HCT116 (cell line): ENCODE data around the gene SUSD4. TPM values are rescaled to one million over a fixed set of nuclear protein-coding genes. Genes with fewer than 3 reads are reported as not detected.

Experiments
- ATAC-seq: fragments of 200-7000 bp; cut with Tn5 transposase; 2 replicates; pipeline ENCODE4 v1.9.1; 2020; ENCODE audit warnings: mild to moderate bottlenecking, moderate library complexity
- BruUV-seq: library from RNA; stranded (reverse); fragments of 400-500 nt; replicated peaks from 2 replicates; lab custom pipeline; 2021; lab: Mats Ljungman, UMichigan
- CTCF ChIA-PET: fragments of 300-600 bp; sonication (Branson Sonifier 250); formaldehyde crosslinking; loops from one replicate; lab custom pipeline; 2021; ENCODE audit warnings: antibody characterized with exemption; lab: Charles Lee
- POLR2A ChIA-PET: fragments of 300-600, 350-600 bp; sonication (Branson Sonifier 250); formaldehyde crosslinking; loops from one replicate; lab custom pipeline; 2021; ENCODE audit warnings: antibody characterized with exemption; lab: Charles Lee
- RAD21 ChIA-PET, 2 experiments: fragments of 300-600 bp; sonication (Branson Sonifier 250); formaldehyde crosslinking; loops; one replicate each; lab custom pipeline; 2023; ENCODE audit warnings: low total read pairs in 2 of 2; ENCODE audit not compliant: uncharacterized antibody in 2 of 2, unreplicated experiment in 2 of 2, low non-redundant PET in 1 of 2; lab: Charles Lee
- DNase-seq: peaks from one replicate; pipeline ENCODE4 v3.0.0-alpha.2; 2010; ENCODE audit warnings: low read depth, low spot score
- H2AFZ ChIP-seq: fragments of 200-600 bp; shearing (Covaris generic), sonication (generic); 2 replicates; pipeline ENCODE4 v1.6.1; 2017; ENCODE audit warnings: low read depth, mixed run types, mixed read lengths, antibody characterized with exemption, low read length; ENCODE audit not compliant: poor library complexity, severe bottlenecking
- H3K27ac ChIP-seq: 2 replicates; pipeline ENCODE4 v1.5.1; 2012; ENCODE audit warnings: low read depth, low read length
- H3K27me3 ChIP-seq: fragments of 200-600 bp; sonication (generic); 2 replicates; pipeline ENCODE4 v1.6.1; 2016; ENCODE audit warnings: mixed run types, low read length, mixed read lengths; ENCODE audit not compliant: insufficient read depth
- H3K36me3 ChIP-seq, 2 experiments: fragments of 200-500 bp in 1 of 2; fragments of 200-600 bp in 1 of 2; sonication (Bioruptor generic) in 1 of 2; sonication (generic) in 1 of 2; 2 replicates each; pipeline versions ENCODE4 v1.5.1 to v1.6.1; 2014 to 2016; ENCODE audit warnings: low read length in 2 of 2, inconsistent platforms in 1 of 2, mixed read lengths in 1 of 2, mixed run types in 1 of 2; ENCODE audit not compliant: insufficient read depth in 2 of 2, control insufficient read depth in 1 of 2
- H3K4me1 ChIP-seq, 2 experiments: fragments of 200-600 bp in 1 of 2; sonication (generic) in 1 of 2; 2 replicates each; pipeline versions ENCODE4 v1.5.1 to v1.6.1; 2012 to 2017; ENCODE audit warnings: low read length in 2 of 2, inconsistent platforms in 1 of 2, mild to moderate bottlenecking in 1 of 2, mixed read lengths in 1 of 2, mixed run types in 1 of 2, moderate library complexity in 1 of 2; ENCODE audit not compliant: insufficient read depth in 2 of 2, control insufficient read depth in 1 of 2
- H3K4me2 ChIP-seq: fragments of 200-600 bp; sonication (generic); 2 replicates; pipeline ENCODE4 v1.6.1; 2017; ENCODE audit warnings: mixed run types, low read length, mixed read lengths
- H3K4me3 ChIP-seq, 2 experiments: fragments of 200-600 bp in 1 of 2; sonication (generic) in 1 of 2; replicated peaks in 1 of 2; 2 replicates each; pipeline ENCODE4 v1.5.1; 2011 to 2016; ENCODE audit warnings: low read length in 2 of 2, control low read depth in 1 of 2, low read depth in 1 of 2, mild to moderate bottlenecking in 1 of 2, mixed read lengths in 1 of 2, mixed run types in 1 of 2
- H3K79me2 ChIP-seq: fragments of 200-600 bp; sonication (generic); 2 replicates; pipeline ENCODE4 v1.6.1; 2017; ENCODE audit warnings: mild to moderate bottlenecking, mixed run types, low read length, moderate library complexity, mixed read lengths; ENCODE audit not compliant: insufficient read depth
- H3K9ac ChIP-seq: fragments of 200-600 bp; sonication (generic); 2 replicates; pipeline ENCODE4 v1.6.1; 2016; ENCODE audit warnings: low read length, mixed read lengths
- H3K9me2 ChIP-seq: fragments of 200-600 bp; sonication (generic), shearing (Covaris generic); 2 replicates; pipeline ENCODE4 v1.6.1; 2017; ENCODE audit warnings: mixed run types, mild to moderate bottlenecking, moderate library complexity; ENCODE audit not compliant: insufficient read depth
- H3K9me3 ChIP-seq, 2 experiments: fragments of 200-500 bp in 1 of 2; fragments of 200-600 bp in 1 of 2; sonication (Bioruptor generic) in 1 of 2; sonication (generic) in 1 of 2; 2 replicates each; pipeline ENCODE4 v1.6.1; 2014 to 2017; ENCODE audit warnings: low read length in 2 of 2, mixed read lengths in 2 of 2, inconsistent platforms in 1 of 2, low read depth in 1 of 2, mild to moderate bottlenecking in 1 of 2, mixed run types in 1 of 2, moderate library complexity in 1 of 2; ENCODE audit not compliant: control insufficient read depth in 1 of 2, insufficient read depth in 1 of 2
- H4K20me1 ChIP-seq: fragments of 200-600 bp; sonication (generic), shearing (Covaris generic); 2 replicates; pipeline ENCODE4 v1.6.1; 2017; ENCODE audit warnings: mixed run types, mild to moderate bottlenecking, moderate library complexity; ENCODE audit not compliant: insufficient read depth
- CBX3 ChIP-seq: IDR thresholded peaks from 2 replicates; pipeline ENCODE4 v1.6.1; 2012; ENCODE audit warnings: low read depth
- ELF1 ChIP-seq: IDR thresholded peaks from 2 replicates; pipeline ENCODE4 v1.6.1; 2012; ENCODE audit warnings: low read depth, borderline replicate concordance
- EZH2 ChIP-seq: fragments of 200-600 bp; sonication (generic); IDR thresholded peaks from 2 replicates; pipeline ENCODE4 v1.6.1; 2017; ENCODE audit warnings: antibody characterized with exemption, mixed run types
- MAX ChIP-seq: IDR thresholded peaks from 2 replicates; pipeline ENCODE4 v1.6.1; 2012
- POLR2A ChIP-seq: IDR thresholded peaks from 2 replicates; pipeline ENCODE4 v1.7.0; 2011; ENCODE audit warnings: borderline replicate concordance; ENCODE audit not compliant: insufficient read depth, insufficient read length; ENCODE audit errors: extremely low read depth
- POLR2AphosphoS5 ChIP-seq: IDR thresholded peaks from 2 replicates; pipeline ENCODE4 v1.6.1; 2011; ENCODE audit warnings: mild to moderate bottlenecking, low read depth, low read length, moderate library complexity
- REST ChIP-seq: IDR thresholded peaks from 2 replicates; pipeline ENCODE4 v1.6.1; 2012; ENCODE audit warnings: low read depth
- SIN3A ChIP-seq: IDR thresholded peaks from 2 replicates; pipeline ENCODE4 v1.6.1; 2012; ENCODE audit warnings: low read depth
- SRF ChIP-seq: IDR thresholded peaks from 2 replicates; pipeline ENCODE4 v1.6.1; 2012; ENCODE audit warnings: low read depth
- TCF7L2 ChIP-seq: IDR thresholded peaks from 2 replicates; pipeline ENCODE4 v1.7.0; 2011; ENCODE audit warnings: borderline replicate concordance, inconsistent platforms; ENCODE audit not compliant: insufficient read depth, insufficient read length; ENCODE audit errors: extremely low read depth
- ZBTB33 ChIP-seq: IDR thresholded peaks from 2 replicates; pipeline ENCODE4 v1.6.1; 2011; ENCODE audit warnings: mild to moderate bottlenecking, low read length, moderate library complexity; ENCODE audit not compliant: insufficient replicate concordance; ENCODE audit errors: extremely low read depth
- intact Hi-C: fragments of 100-400 bp; cut with micrococcal nuclease; formaldehyde crosslinking; loops from 2 replicates; pipeline ENCODE4 v1.10.0; 2022
- total RNA-seq: library from RNA; stranded (reverse); gene quantifications from one replicate; pipeline ENCODE4 v1.2.1, GENCODE V29; 2021; ENCODE audit not compliant: unreplicated experiment

The SUSD4 gene
- total RNA-seq, 1 experiment from 2014 or later, result 0.59 TPM

GRCh38 chr1:223413216-223413615 lies 49.2 kb upstream of the SUSD4 start:
- no peak overlapping the region for H3K4me3 ChIP-seq
- no peak overlapping the region for H3K27ac ChIP-seq
- DNase-seq, result no peak
- POLR2A ChIA-PET, result no interaction called here
- TF ChIP-seq SIN3A (no peak), POLR2A (no peak), EZH2 (no peak), ZBTB33 (no peak), POLR2AphosphoS5 (no peak), TCF7L2 (no peak), ELF1 (no peak), REST (no peak), SRF (no peak), CBX3 (no peak), MAX (no peak)
- TF ChIP-seq, all 23 proteins: peak for 0
- no peaks in the 10 kb centered on the region for H3K4me1 ChIP-seq
- H4K20me1 ChIP-seq, result no peaks in the 10 kb centered on the region
- H3K79me2 ChIP-seq, result no peaks in the 10 kb centered on the region
- H3K4me2 ChIP-seq, result no peak overlapping the region
- BruUV-seq, result no TSS peak
- H3K36me3 ChIP-seq, result no peaks in the 10 kb centered on the region
- H3K27me3 ChIP-seq, result no peaks in the 10 kb centered on the region
- ATAC-seq, result no peak
- no peaks in the 10 kb centered on the region for H3K9me3 ChIP-seq
- CTCF ChIA-PET, result no interaction called here
- RAD21 ChIA-PET, result no interaction called here
- H3K9ac ChIP-seq, result no peak overlapping the region
- H2AFZ ChIP-seq, result no peak overlapping the region
- H3K9me2 ChIP-seq, result no peaks in the 10 kb centered on the region
- intact Hi-C loops, result no loop called here
